ENCODE measurements around the gene SLC19A1.
A peak's percentile ranks its signal among the peaks of the same experiment; 100 is the strongest.

SLC19A1 gene

GRCh38 chr21:45466330-45467220, 75.7 kb downstream of the SLC19A1 start:
- no peak for DNase-seq (ENCODE audit: low read depth)

- DNase-seq (ENCODE audit: low read depth) = no peak
Measured at GRCh38 chr21:45465611-45466329, 76.5 kb downstream of the SLC19A1 start.

GRCh38 chr21:45465105-45465504, 77.1 kb downstream of the SLC19A1 start:
- no peak for DNase-seq (ENCODE audit: low read depth)

GRCh38 chr21:45464309-45464708, 77.9 kb downstream of the SLC19A1 start:
- no peak for DNase-seq (ENCODE audit: low read depth)

GRCh38 chr21:45463871-45464270, 78.4 kb downstream of the SLC19A1 start:
- DNase-seq (ENCODE audit: low read depth) = no peak

- DNase-seq (ENCODE audit: low read depth) = no peak
Measured at GRCh38 chr21:45461806-45462341, 80.4 kb downstream of the SLC19A1 start.

GRCh38 chr21:45461369-45461750, 80.9 kb downstream of the SLC19A1 start:
- DNase-seq (ENCODE audit: low read depth) = no peak

GRCh38 chr21:45460611-45461368, 81.5 kb downstream of the SLC19A1 start:
- DNase-seq (ENCODE audit: low read depth) = peak; percentile 77

- no peak for DNase-seq (ENCODE audit: low read depth)
Measured at GRCh38 chr21:45460011-45460565, 82.2 kb downstream of the SLC19A1 start.

GRCh38 chr21:45459171-45460010, 82.8 kb downstream of the SLC19A1 start:
- no peak for DNase-seq (ENCODE audit: low read depth)

- no peak for DNase-seq (ENCODE audit: low read depth)
Measured at GRCh38 chr21:45458281-45459170, 83.7 kb downstream of the SLC19A1 start.

GRCh38 chr21:45457832-45458172, 84.4 kb downstream of the SLC19A1 start:
- no peak for DNase-seq (ENCODE audit: low read depth)

- no peak for DNase-seq (ENCODE audit: low read depth)
Measured at GRCh38 chr21:45457161-45457831, 84.9 kb downstream of the SLC19A1 start.

- DNase-seq (ENCODE audit: low read depth) = no peak
Measured at GRCh38 chr21:45456584-45457160, 85.6 kb downstream of the SLC19A1 start.

GRCh38 chr21:45455674-45456583, 86.3 kb downstream of the SLC19A1 start:
- DNase-seq (ENCODE audit: low read depth) = no peak

- DNase-seq (ENCODE audit: low read depth) = no peak
Measured at GRCh38 chr21:45454926-45455673, 87.1 kb downstream of the SLC19A1 start.

Data from GM04503 (cell line).